HEK293 (cell line): ENCODE results near the gene ARHGAP26.
A peak's percentile ranks its signal among the peaks of the same experiment; 100 is the strongest.

Experiments used
- CTCF ChIA-PET: fragments of 350-600 bp; formaldehyde crosslinking; extraction: SDS; loops from one replicate; lab custom pipeline; 2021; ENCODE audit warnings: antibody characterized with exemption; lab: Yijun Ruan, JAX
- POLR2A ChIA-PET: fragments of 300-600 bp; formaldehyde crosslinking; extraction: SDS; loops from one replicate; lab custom pipeline; 2020; ENCODE audit warnings: antibody characterized with exemption, inconsistent platforms; lab: Yijun Ruan, JAX
- H3K27ac ChIP-seq: fragments of 200-500 bp; sonication (Bioruptor generic); 2 replicates; pipeline ENCODE4 v1.5.1; 2014; ENCODE audit warnings: low read depth, low read length, control low read depth, inconsistent platforms; ENCODE audit errors: extremely low read depth
- H3K36me3 ChIP-seq, 2 experiments: fragments of 200-500 bp in 1 of 2; sonication (Bioruptor generic) in 1 of 2; 1 replicate in 1 of 2; 2 replicates in 1 of 2; pipeline ENCODE4 v1.5.1; 2014 to 2017; ENCODE audit warnings: inconsistent platforms in 2 of 2, low read length in 2 of 2; ENCODE audit not compliant: control insufficient read depth in 2 of 2, insufficient read depth in 1 of 2
- H3K4me1 ChIP-seq: fragments of 200-500 bp; sonication (Bioruptor generic); 2 replicates; pipeline ENCODE4 v1.5.1; 2014; ENCODE audit warnings: mild to moderate bottlenecking, low read length, inconsistent platforms; ENCODE audit not compliant: control insufficient read depth, insufficient read depth
- H3K4me3 ChIP-seq: 2 replicates; pipeline ENCODE4 v1.5.1; 2011; ENCODE audit warnings: low read depth, mild to moderate bottlenecking, control low read depth, low read length, moderate library complexity
- H3K9me3 ChIP-seq: fragments of 200-500 bp; sonication (Bioruptor generic); 2 replicates; pipeline ENCODE4 v1.5.1; 2014; ENCODE audit warnings: low read depth, low read length, inconsistent platforms; ENCODE audit not compliant: control insufficient read depth, insufficient read depth
- BCL11A ChIP-seq: fragments of 450-650 bp; formaldehyde crosslinking; IDR thresholded peaks from 2 replicates; pipeline ENCODE4 v1.5.1; 2016; ENCODE audit warnings: low read depth, missing biosample characterization, missing genetic modification characterization
- EGR2 ChIP-seq: fragments of 450-650 bp; formaldehyde crosslinking; IDR thresholded peaks from 2 replicates; pipeline ENCODE4 v1.5.1; 2016; ENCODE audit warnings: low read depth, missing biosample characterization, missing genetic modification characterization
- HOXD13 ChIP-seq: sonication (generic); formaldehyde crosslinking; IDR thresholded peaks from 2 replicates; pipeline ENCODE4 v1.8.0; 2022; ENCODE audit warnings: missing genetic modification reagents, borderline replicate concordance
- KLF1 ChIP-seq: fragments of 450-650 bp; formaldehyde crosslinking; IDR thresholded peaks from 2 replicates; pipeline ENCODE4 v1.5.1; 2016; ENCODE audit warnings: missing biosample characterization, missing genetic modification characterization
- KLF10 ChIP-seq: fragments of 450-650 bp; IDR thresholded peaks from 2 replicates; pipeline ENCODE4 v1.5.1; 2018; ENCODE audit warnings: missing biosample characterization, mild to moderate bottlenecking, missing genetic modification characterization
- KLF17 ChIP-seq: fragments of 450-650 bp; formaldehyde crosslinking; IDR thresholded peaks from 2 replicates; pipeline ENCODE4 v1.5.1; 2016; ENCODE audit warnings: missing biosample characterization, missing genetic modification characterization
- KLF7 ChIP-seq: fragments of 450-650 bp; formaldehyde crosslinking; IDR thresholded peaks from 2 replicates; pipeline ENCODE4 v1.5.1; 2016; ENCODE audit warnings: missing biosample characterization, missing genetic modification characterization, borderline replicate concordance
- KLF9 ChIP-seq: fragments of 450-650 bp; formaldehyde crosslinking; IDR thresholded peaks from 2 replicates; pipeline ENCODE4 v1.5.1; 2016; ENCODE audit warnings: missing biosample characterization, missing genetic modification characterization, low read depth
- PATZ1 ChIP-seq: fragments of 450-650 bp; formaldehyde crosslinking; IDR thresholded peaks from 2 replicates; pipeline ENCODE4 v1.5.1; 2016; ENCODE audit warnings: missing biosample characterization, missing genetic modification characterization
- REPIN1 ChIP-seq: fragments of 450-650 bp; formaldehyde crosslinking; IDR thresholded peaks from 2 replicates; pipeline ENCODE4 v1.5.1; 2017; ENCODE audit warnings: missing biosample characterization, missing genetic modification characterization, low read depth
- SCRT2 ChIP-seq: fragments of 450-650 bp; formaldehyde crosslinking; IDR thresholded peaks from 2 replicates; pipeline ENCODE4 v1.5.1; 2016; ENCODE audit warnings: missing biosample characterization, missing genetic modification characterization
- SP2 ChIP-seq: fragments of 450-650 bp; formaldehyde crosslinking; IDR thresholded peaks from 2 replicates; pipeline ENCODE4 v1.5.1; 2016; ENCODE audit warnings: missing biosample characterization, missing genetic modification characterization
- ZBTB17 ChIP-seq: fragments of 450-650 bp; formaldehyde crosslinking; IDR thresholded peaks from 2 replicates; pipeline ENCODE4 v1.5.1; 2016; ENCODE audit warnings: missing biosample characterization, missing genetic modification characterization
- ZBTB8A ChIP-seq: fragments of 450-650 bp; formaldehyde crosslinking; IDR thresholded peaks from 2 replicates; pipeline ENCODE4 v1.5.1; 2016; ENCODE audit warnings: missing biosample characterization, missing genetic modification characterization
- ZNF140 ChIP-seq: fragments of 450-650 bp; formaldehyde crosslinking; IDR thresholded peaks from 2 replicates; pipeline ENCODE4 v1.5.1; 2016; ENCODE audit warnings: missing biosample characterization, missing genetic modification characterization
- ZNF223 ChIP-seq: fragments of 450-650 bp; formaldehyde crosslinking; IDR thresholded peaks from 2 replicates; pipeline ENCODE4 v1.5.1; 2016; ENCODE audit warnings: missing biosample characterization, missing genetic modification characterization
- ZNF23 ChIP-seq: fragments of 450-650 bp; formaldehyde crosslinking; IDR thresholded peaks from 2 replicates; pipeline ENCODE4 v1.5.1; 2016; ENCODE audit warnings: missing biosample characterization, missing genetic modification characterization, borderline replicate concordance
- ZNF292 ChIP-seq: fragments of 450-650 bp; formaldehyde crosslinking; IDR thresholded peaks from 2 replicates; pipeline ENCODE4 v1.5.1; 2016; ENCODE audit warnings: low read depth, missing biosample characterization, missing genetic modification characterization, borderline replicate concordance
- ZNF391 ChIP-seq: fragments of 450-650 bp; formaldehyde crosslinking; IDR thresholded peaks from 2 replicates; pipeline ENCODE4 v1.5.1; 2016; ENCODE audit warnings: low read depth, missing biosample characterization, missing genetic modification characterization, borderline replicate concordance
- ZNF433 ChIP-seq: fragments of 450-650 bp; formaldehyde crosslinking; IDR thresholded peaks from 2 replicates; pipeline ENCODE4 v1.5.1; 2016; ENCODE audit warnings: missing biosample characterization, missing genetic modification characterization, low read depth
- ZNF560 ChIP-seq: fragments of 450-650 bp; formaldehyde crosslinking; IDR thresholded peaks from 2 replicates; pipeline ENCODE4 v1.5.1; 2017; ENCODE audit warnings: missing biosample characterization, missing genetic modification characterization, borderline replicate concordance
- ZNF585B ChIP-seq: fragments of 450-650 bp; formaldehyde crosslinking; IDR thresholded peaks from 2 replicates; pipeline ENCODE4 v1.5.1; 2016; ENCODE audit warnings: missing biosample characterization, missing genetic modification characterization
- ZNF791 ChIP-seq: fragments of 450-650 bp; formaldehyde crosslinking; IDR thresholded peaks from 2 replicates; pipeline ENCODE4 v1.5.1; 2016; ENCODE audit warnings: missing biosample characterization, missing genetic modification characterization
- ZXDB ChIP-seq: fragments of 450-650 bp; formaldehyde crosslinking; IDR thresholded peaks from 2 replicates; pipeline ENCODE4 v1.5.1; 2016; ENCODE audit warnings: missing biosample characterization, missing genetic modification characterization
- TF ChIP-seq, protein P1 (sequence below): fragments of 450-650 bp; formaldehyde crosslinking; IDR thresholded peaks from 2 replicates; pipeline ENCODE4 v1.5.1; 2016; ENCODE audit warnings: missing biosample characterization, missing genetic modification characterization
- TF ChIP-seq, protein P2 (sequence below): fragments of 450-650 bp; formaldehyde crosslinking; conservative IDR thresholded peaks from 2 replicates; pipeline ENCODE4 v1.5.1; 2016; ENCODE audit warnings: low read depth, missing biosample characterization, missing genetic modification characterization

Gene ARHGAP26, protein sequence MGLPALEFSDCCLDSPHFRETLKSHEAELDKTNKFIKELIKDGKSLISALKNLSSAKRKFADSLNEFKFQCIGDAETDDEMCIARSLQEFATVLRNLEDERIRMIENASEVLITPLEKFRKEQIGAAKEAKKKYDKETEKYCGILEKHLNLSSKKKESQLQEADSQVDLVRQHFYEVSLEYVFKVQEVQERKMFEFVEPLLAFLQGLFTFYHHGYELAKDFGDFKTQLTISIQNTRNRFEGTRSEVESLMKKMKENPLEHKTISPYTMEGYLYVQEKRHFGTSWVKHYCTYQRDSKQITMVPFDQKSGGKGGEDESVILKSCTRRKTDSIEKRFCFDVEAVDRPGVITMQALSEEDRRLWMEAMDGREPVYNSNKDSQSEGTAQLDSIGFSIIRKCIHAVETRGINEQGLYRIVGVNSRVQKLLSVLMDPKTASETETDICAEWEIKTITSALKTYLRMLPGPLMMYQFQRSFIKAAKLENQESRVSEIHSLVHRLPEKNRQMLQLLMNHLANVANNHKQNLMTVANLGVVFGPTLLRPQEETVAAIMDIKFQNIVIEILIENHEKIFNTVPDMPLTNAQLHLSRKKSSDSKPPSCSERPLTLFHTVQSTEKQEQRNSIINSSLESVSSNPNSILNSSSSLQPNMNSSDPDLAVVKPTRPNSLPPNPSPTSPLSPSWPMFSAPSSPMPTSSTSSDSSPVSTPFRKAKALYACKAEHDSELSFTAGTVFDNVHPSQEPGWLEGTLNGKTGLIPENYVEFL

DNA sequence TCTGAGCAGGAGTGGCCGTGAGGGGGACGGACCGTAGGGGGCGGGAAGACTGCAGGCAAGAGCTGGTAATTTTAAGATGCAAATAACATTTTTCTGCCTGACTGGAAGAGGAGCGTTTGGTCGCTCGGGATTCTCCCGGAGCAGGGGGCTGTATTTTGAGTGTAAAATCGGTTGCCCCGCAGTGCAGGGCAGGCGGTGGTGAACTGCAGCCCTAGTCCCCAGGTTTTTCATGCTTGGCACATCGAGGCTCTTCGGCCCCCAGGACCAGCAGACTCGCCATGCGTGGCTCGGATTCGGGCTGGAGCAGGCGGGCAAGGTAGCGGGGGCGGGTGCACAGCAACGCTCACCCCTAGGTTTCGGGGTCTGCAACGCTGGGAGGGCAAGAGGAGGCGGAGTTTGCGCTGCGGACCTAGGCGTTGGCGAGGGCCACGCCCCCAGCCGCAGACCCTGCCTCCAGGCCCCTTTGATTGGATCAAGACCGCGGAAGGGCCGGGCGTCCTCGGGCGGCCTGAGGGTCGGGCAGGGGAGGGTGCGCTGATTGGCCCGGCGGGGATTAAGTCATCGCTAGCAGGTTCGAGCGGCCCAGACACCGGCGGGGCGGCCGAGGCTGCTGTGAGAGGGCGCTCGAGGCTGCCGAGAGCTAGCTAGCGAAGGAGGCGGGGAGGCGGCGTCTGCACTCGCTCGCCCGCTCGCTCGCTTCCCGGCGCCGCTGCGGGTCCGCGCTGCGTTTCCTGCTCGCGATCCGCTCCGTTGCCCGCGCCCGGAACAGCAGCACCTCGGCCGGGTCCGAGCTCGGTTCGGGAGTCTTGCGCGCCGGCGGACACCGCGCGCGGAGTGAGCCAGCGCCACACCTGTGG, at the start of gene ARHGAP26:
TSS of gene ARHGAP26 (plus strand) at position 585 of the 857 bp plus-strand sequence. CDS start 385 bp downstream, outside the sequence.
- peak within 1 kb of the TSS; percentile 86 for H3K27ac ChIP-seq
- no peaks in the 10 kb centered on the region for H3K9me3 ChIP-seq
- peak within 1 kb of the TSS; percentile 93 for H3K4me3 ChIP-seq
- no peaks in the 10 kb centered on the region for H3K36me3 ChIP-seq
- CTCF ChIA-PET, result interaction anchor here (0.6 to 4.5 kb wide), 18 partner anchors 8 to 409 kb away, joined by 3 to 23 read pairs (median 4); no protein-coding TSS in a partner anchor
- H3K4me1 ChIP-seq, result 0 out of 2 replicates have a peak, but pooled peaks cover 4% of the 10 kb centered on the region
- POLR2A ChIA-PET, result interaction anchor here (0.7 to 2.5 kb wide), 13 partner anchors 13 to 119 kb away, joined by 3 to 10 read pairs (median 4); no protein-coding TSS in a partner anchor
- TF ChIP-seq BCL11A (tag by site-specific recombination) (0 out of 2 replicates have a peak, but pooled peaks have one; percentile 10), KLF9 (peak; percentile 90), ZNF292 (tag by site-specific recombination) (no peak), KLF7 (tag by site-specific recombination) (0 out of 2 replicates have a peak, but pooled peaks have one; percentile 44), ZNF560 (no peak), ZNF23 (tag by site-specific recombination) (no peak), ZNF585B (tag by site-specific recombination) (no peak), ZBTB8A (peak; percentile 45), ZXDB (tag by site-specific recombination) (peak; percentile 94), ZNF433 (no peak), KLF1 (tag by site-specific recombination) (no peak), EGR2 (tag by site-specific recombination) (peak; percentile 56), SCRT2 (tag by site-specific recombination) (peak; percentile 92), ZNF140 (tag by site-specific recombination) (no peak), ZNF791 (tag by site-specific recombination) (no peak), KLF17 (tag by site-specific recombination) (peak; percentile 16), ZNF223 (no peak), SP2 (peak; percentile 95), KLF10 (tag by site-specific recombination) (peak; percentile 87), REPIN1 (tag by site-specific recombination) (no peak), ZNF391 (tag by site-specific recombination) (0 out of 2 replicates have a peak, but pooled peaks have one; percentile 46), PATZ1 (peak; percentile 80; the same call in 1 of the 2 replicates), HOXD13 (no peak), ZBTB17 (tag by site-specific recombination) (peak; percentile 84)
- TF ChIP-seq, protein P1, sequence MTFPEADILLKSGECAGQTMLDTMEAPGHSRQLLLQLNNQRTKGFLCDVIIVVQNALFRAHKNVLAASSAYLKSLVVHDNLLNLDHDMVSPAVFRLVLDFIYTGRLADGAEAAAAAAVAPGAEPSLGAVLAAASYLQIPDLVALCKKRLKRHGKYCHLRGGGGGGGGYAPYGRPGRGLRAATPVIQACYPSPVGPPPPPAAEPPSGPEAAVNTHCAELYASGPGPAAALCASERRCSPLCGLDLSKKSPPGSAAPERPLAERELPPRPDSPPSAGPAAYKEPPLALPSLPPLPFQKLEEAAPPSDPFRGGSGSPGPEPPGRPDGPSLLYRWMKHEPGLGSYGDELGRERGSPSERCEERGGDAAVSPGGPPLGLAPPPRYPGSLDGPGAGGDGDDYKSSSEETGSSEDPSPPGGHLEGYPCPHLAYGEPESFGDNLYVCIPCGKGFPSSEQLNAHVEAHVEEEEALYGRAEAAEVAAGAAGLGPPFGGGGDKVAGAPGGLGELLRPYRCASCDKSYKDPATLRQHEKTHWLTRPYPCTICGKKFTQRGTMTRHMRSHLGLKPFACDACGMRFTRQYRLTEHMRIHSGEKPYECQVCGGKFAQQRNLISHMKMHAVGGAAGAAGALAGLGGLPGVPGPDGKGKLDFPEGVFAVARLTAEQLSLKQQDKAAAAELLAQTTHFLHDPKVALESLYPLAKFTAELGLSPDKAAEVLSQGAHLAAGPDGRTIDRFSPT (tag by site-specific recombination), result no peak
- TF ChIP-seq, protein P2, sequence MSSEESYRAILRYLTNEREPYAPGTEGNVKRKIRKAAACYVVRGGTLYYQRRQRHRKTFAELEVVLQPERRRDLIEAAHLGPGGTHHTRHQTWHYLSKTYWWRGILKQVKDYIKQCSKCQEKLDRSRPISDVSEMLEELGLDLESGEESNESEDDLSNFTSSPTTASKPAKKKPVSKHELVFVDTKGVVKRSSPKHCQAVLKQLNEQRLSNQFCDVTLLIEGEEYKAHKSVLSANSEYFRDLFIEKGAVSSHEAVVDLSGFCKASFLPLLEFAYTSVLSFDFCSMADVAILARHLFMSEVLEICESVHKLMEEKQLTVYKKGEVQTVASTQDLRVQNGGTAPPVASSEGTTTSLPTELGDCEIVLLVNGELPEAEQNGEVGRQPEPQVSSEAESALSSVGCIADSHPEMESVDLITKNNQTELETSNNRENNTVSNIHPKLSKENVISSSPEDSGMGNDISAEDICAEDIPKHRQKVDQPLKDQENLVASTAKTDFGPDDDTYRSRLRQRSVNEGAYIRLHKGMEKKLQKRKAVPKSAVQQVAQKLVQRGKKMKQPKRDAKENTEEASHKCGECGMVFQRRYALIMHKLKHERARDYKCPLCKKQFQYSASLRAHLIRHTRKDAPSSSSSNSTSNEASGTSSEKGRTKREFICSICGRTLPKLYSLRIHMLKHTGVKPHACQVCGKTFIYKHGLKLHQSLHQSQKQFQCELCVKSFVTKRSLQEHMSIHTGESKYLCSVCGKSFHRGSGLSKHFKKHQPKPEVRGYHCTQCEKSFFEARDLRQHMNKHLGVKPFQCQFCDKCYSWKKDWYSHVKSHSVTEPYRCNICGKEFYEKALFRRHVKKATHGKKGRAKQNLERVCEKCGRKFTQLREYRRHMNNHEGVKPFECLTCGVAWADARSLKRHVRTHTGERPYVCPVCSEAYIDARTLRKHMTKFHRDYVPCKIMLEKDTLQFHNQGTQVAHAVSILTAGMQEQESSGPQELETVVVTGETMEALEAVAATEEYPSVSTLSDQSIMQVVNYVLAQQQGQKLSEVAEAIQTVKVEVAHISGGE (tag by site-specific recombination), result no peak; the same call in 1 of the 2 replicates
